Activated T-helper 1 cell treated with anti-CD3 and anti-CD28 coated beads, Interleukin-12 subunit alpha, Interleukin-12 subunit beta, Interleukin-2, Interleukin-4 antibody, amounts not matched to agents 30 ng/mL and 10 ng/mL and 1 ng/mL, durations not matched to agents 14 hours and 24 hours and 36 hours (primary cell): ENCODE data around the gene CRTC3. TPM values are rescaled to one million over a fixed set of nuclear protein-coding genes. Genes with fewer than 3 reads are reported as not detected.

Experiments used
- DNase-seq: peaks from one replicate; pipeline ENCODE4 v3.0.0; 2021; ENCODE audit warnings: low spot score
- H3K27ac Mint-ChIP-seq: one replicate; pipeline ENCODE4 v1.8.0; 2021; ENCODE audit warnings: mild to moderate bottlenecking, mixed read lengths
- H3K27me3 Mint-ChIP-seq: one replicate; pipeline ENCODE4 v1.8.0; 2022; ENCODE audit warnings: mild to moderate bottlenecking, moderate library complexity, mixed read lengths; ENCODE audit not compliant: insufficient read depth
- H3K36me3 Mint-ChIP-seq: one replicate; pipeline ENCODE4 v1.8.0; 2021; ENCODE audit warnings: low read depth, mixed read lengths
- H3K4me1 Mint-ChIP-seq: one replicate; pipeline ENCODE4 v1.8.0; 2021; ENCODE audit warnings: low read depth, mixed read lengths
- H3K4me3 Mint-ChIP-seq: one replicate; pipeline ENCODE4 v1.8.0; 2021; ENCODE audit warnings: mild to moderate bottlenecking, moderate library complexity, mixed read lengths
- H3K9me3 Mint-ChIP-seq: one replicate; pipeline ENCODE4 v1.8.0; 2021; ENCODE audit warnings: mixed read lengths
- intact Hi-C: fragments of 100-400 bp; cut with micrococcal nuclease; formaldehyde crosslinking; loops from one replicate; pipeline ENCODE4 v1.15.1; 2024
- total RNA-seq: library from RNA; stranded (reverse); gene quantifications from 2 replicates; pipeline ENCODE4 v1.2.3, GENCODE V29; 2022

Gene CRTC3
- total RNA-seq, 1 donor from 2014 or later = 54.0 TPM

GRCh38 chr15:90606641-90607040 is 76.9 kb downstream of the CRTC3 start:
- intact Hi-C loops = no loop called here
- Mint-ChIP-seq H3K27ac (no peak overlapping the region), H3K4me3 (no peak overlapping the region), H3K9me3 (no peaks in the 10 kb centered on the region), H3K4me1 (peaks cover 28% of the 10 kb centered on the region), H3K36me3 (peaks cover 46% of the 10 kb centered on the region), H3K27me3 (no peaks in the 10 kb centered on the region)
- DNase-seq = no peak

GRCh38 chr15:90607361-90607760 is 77.6 kb downstream of the CRTC3 start:
- Mint-ChIP-seq H3K27ac (peak overlapping the region; percentile 25), H3K4me3 (no peak overlapping the region), H3K4me1 (peaks cover 25% of the 10 kb centered on the region), H3K36me3 (peaks cover 45% of the 10 kb centered on the region), H3K27me3 (no peaks in the 10 kb centered on the region), H3K9me3 (no peaks in the 10 kb centered on the region)
- DNase-seq = no peak
- intact Hi-C loops = no loop called here

DNA sequence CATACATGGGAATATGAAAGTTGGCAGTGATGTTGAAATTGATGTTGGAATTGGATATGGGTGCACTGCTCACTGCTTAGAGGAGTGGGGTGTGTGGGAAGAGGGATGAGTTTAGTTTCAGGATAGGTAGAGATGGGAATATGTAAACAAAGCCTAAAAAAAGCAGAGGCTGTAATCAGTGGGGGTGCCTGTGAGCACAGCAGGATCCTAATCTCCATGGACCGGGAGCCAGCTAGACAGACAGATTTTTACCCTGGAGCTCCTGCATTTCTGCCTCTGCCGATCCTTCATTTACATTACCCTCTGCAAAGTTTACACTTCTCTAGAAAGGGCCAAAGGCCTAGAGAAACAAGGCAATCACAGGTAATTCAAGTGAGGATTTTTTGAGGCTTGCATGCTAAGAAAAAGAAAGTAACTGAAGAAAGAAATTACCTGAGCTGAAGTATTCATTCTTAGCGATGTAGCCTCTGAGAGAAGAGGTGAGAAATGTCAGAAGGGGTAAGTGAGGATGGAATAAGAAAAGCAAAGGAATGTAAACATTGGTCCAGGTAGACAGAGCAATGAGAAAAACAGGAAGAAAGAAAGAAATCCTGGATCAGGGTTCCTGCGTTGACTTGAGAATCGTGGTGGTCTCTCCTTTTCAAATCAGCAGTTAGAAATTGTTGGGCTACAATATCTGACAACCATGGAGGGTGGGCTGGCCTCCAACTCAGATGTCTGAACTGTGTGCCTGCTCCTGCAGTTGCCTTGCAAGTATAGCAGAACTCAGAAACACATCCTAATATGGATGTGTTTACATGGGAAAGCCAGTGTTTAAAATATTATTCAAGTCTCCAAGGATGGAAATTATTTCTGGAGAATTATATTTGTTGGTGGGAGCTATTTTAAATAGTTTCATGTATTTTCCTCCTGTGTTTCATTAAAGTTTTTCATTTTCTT is 79.8 kb downstream of the CRTC3 start:
- Mint-ChIP-seq H3K27me3 (no peaks in the 10 kb centered on the region), H3K4me3 (no peak overlapping the region), H3K36me3 (peaks cover 44% of the 10 kb centered on the region), H3K9me3 (no peaks in the 10 kb centered on the region), H3K4me1 (peaks cover 18% of the 10 kb centered on the region), H3K27ac (peak overlapping the region; percentile 30)
- intact Hi-C loops = no loop called here
- DNase-seq = no peak

- H3K9me3 Mint-ChIP-seq = no peaks in the 10 kb centered on the region
- intact Hi-C loops = no loop called here
- no peaks in the 10 kb centered on the region for H3K27me3 Mint-ChIP-seq
- H3K4me1 Mint-ChIP-seq = peaks cover 18% of the 10 kb centered on the region
- no peak overlapping the region for H3K4me3 Mint-ChIP-seq
- H3K36me3 Mint-ChIP-seq = peaks cover 43% of the 10 kb centered on the region
- no peak for DNase-seq
- no peak overlapping the region for H3K27ac Mint-ChIP-seq
Measured at GRCh38 chr15:90610190-90610589, 80.5 kb downstream of the CRTC3 start.

- DNase-seq = no peak
- Mint-ChIP-seq H3K9me3 (no peaks in the 10 kb centered on the region), H3K4me3 (no peak overlapping the region), H3K27me3 (no peaks in the 10 kb centered on the region), H3K36me3 (peaks cover 42% of the 10 kb centered on the region), H3K4me1 (peaks cover 18% of the 10 kb centered on the region), H3K27ac (peak overlapping the region; percentile 41)
- intact Hi-C loops = no loop called here
Measured at GRCh38 chr15:90611157-90611556, 81.4 kb downstream of the CRTC3 start.

GRCh38 chr15:90617171-90617570 is 87.4 kb downstream of the CRTC3 start:
- Mint-ChIP-seq H3K27ac (peak overlapping the region; percentile 62), H3K4me3 (no peak overlapping the region), H3K36me3 (peaks cover 48% of the 10 kb centered on the region), H3K9me3 (no peaks in the 10 kb centered on the region), H3K27me3 (no peaks in the 10 kb centered on the region), H3K4me1 (peaks cover 46% of the 10 kb centered on the region)
- no peak for DNase-seq
- intact Hi-C loops = loop anchor here (1.0 to 5.0 kb wide), 2 partner anchors 23 to 85 kb away; no protein-coding TSS in a partner anchor

DNA sequence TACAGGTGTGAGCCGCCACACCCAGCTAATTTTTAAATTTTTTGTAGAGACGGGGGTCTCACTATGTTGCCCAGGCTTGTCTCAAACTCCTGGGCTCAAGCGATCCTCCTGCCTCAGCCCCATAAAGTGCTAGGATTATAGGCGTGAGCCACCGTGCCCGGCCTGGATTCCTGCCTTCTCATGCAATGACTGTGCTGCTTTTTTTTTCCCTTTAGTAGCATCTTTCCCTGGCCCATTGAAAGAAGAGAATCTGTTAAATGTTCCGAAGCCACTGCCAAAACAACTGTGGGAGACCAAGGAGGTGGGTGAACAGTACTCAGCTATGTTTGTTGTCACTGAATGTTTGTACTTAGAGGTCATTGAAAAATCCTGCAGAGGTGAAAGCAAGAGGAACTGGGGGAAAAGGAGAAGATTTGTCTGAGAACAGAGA is 88.0 kb downstream of the CRTC3 start:
- Mint-ChIP-seq H3K27me3 (no peaks in the 10 kb centered on the region), H3K4me1 (peaks cover 45% of the 10 kb centered on the region), H3K27ac (peak overlapping the region; percentile 62), H3K9me3 (no peaks in the 10 kb centered on the region), H3K4me3 (no peak overlapping the region), H3K36me3 (peaks cover 48% of the 10 kb centered on the region)
- intact Hi-C loops = loop anchor here (1.0 to 5.0 kb wide), 2 partner anchors 23 to 85 kb away; no protein-coding TSS in a partner anchor
- DNase-seq = no peak

- H3K4me3 Mint-ChIP-seq = no peak overlapping the region
- H3K9me3 Mint-ChIP-seq = no peaks in the 10 kb centered on the region
- DNase-seq = no peak
- H3K27me3 Mint-ChIP-seq = no peaks in the 10 kb centered on the region
- H3K36me3 Mint-ChIP-seq = peaks cover 44% of the 10 kb centered on the region
- H3K27ac Mint-ChIP-seq = peak overlapping the region; percentile 53
- intact Hi-C loops = loop anchor here (5.0 kb wide), 1 partner anchor 86 kb away; no protein-coding TSS in a partner anchor
- peaks cover 45% of the 10 kb centered on the region for H3K4me1 Mint-ChIP-seq
Measured at GRCh38 chr15:90618330-90619125, 88.8 kb downstream of the CRTC3 start.

GRCh38 chr15:90619468-90619867 is 89.7 kb downstream of the CRTC3 start:
- H3K4me1 Mint-ChIP-seq = peaks cover 38% of the 10 kb centered on the region
- no peaks in the 10 kb centered on the region for H3K27me3 Mint-ChIP-seq
- H3K9me3 Mint-ChIP-seq = no peaks in the 10 kb centered on the region
- no peak for DNase-seq
- H3K36me3 Mint-ChIP-seq = peaks cover 36% of the 10 kb centered on the region
- H3K4me3 Mint-ChIP-seq = peak overlapping the region; percentile 65
- intact Hi-C loops = loop anchor here (5.0 kb wide), 1 partner anchor 87 kb away; no protein-coding TSS in a partner anchor
- peak overlapping the region; percentile 83 for H3K27ac Mint-ChIP-seq

- no peak for DNase-seq
Measured at GRCh38 chr15:90619939-90620338, 90.2 kb downstream of the CRTC3 start.

GRCh38 chr15:90620379-90621067 is 90.8 kb downstream of the CRTC3 start:
- Mint-ChIP-seq H3K27ac (peak overlapping the region; percentile 83), H3K4me3 (peak overlapping the region; percentile 21), H3K27me3 (no peaks in the 10 kb centered on the region), H3K4me1 (peaks cover 37% of the 10 kb centered on the region), H3K36me3 (peaks cover 34% of the 10 kb centered on the region), H3K9me3 (no peaks in the 10 kb centered on the region)
- no peak for DNase-seq
- intact Hi-C loops = loop anchor here (2.0 kb wide), 1 partner anchor 300 kb away; no protein-coding TSS in a partner anchor

More at GRCh38 chr15:90619939-90620338, 90.2 kb downstream of the CRTC3 start:
- Mint-ChIP-seq H3K4me1 (peaks cover 37% of the 10 kb centered on the region), H3K4me3 (peak overlapping the region; percentile 65), H3K9me3 (no peaks in the 10 kb centered on the region), H3K36me3 (peaks cover 36% of the 10 kb centered on the region), H3K27ac (peak overlapping the region; percentile 83), H3K27me3 (no peaks in the 10 kb centered on the region)
- intact Hi-C loops = loop anchor here (2.0 to 5.0 kb wide), 2 partner anchors 88 to 299 kb away; no protein-coding TSS in a partner anchor

- no peak overlapping the region for H3K4me3 Mint-ChIP-seq
- no peaks in the 10 kb centered on the region for H3K9me3 Mint-ChIP-seq
- no peak for DNase-seq
- H3K36me3 Mint-ChIP-seq = peaks cover 14% of the 10 kb centered on the region
- H3K27ac Mint-ChIP-seq = no peak overlapping the region
- H3K4me1 Mint-ChIP-seq = peaks cover 16% of the 10 kb centered on the region
- H3K27me3 Mint-ChIP-seq = no peaks in the 10 kb centered on the region
- intact Hi-C loops = no loop called here
Measured at GRCh38 chr15:90623854-90624253, 94.1 kb downstream of the CRTC3 start.
